Neural progenitor cell (in vitro differentiated cells): ENCODE measurements around the gene ADCY1. TPM values are rescaled to one million over a fixed set of nuclear protein-coding genes. Genes with fewer than 3 reads are reported as not detected.

ENCODE experiments used
- DNase-seq: peaks from one replicate; pipeline ENCODE4 v3.0.0-alpha.2; 2016; ENCODE audit warnings: low spot score
- H2AFZ ChIP-seq: fragments of 200-600 bp; sonication (generic); replicated peaks from 2 replicates; pipeline ENCODE4 v1.6.1; 2016; ENCODE audit warnings: antibody characterized with exemption
- H3F3A ChIP-seq: fragments of 200-600 bp; sonication (generic); 2 replicates; pipeline ENCODE4 v1.6.1; 2016; ENCODE audit warnings: antibody characterized with exemption, low read depth
- H3K27ac ChIP-seq: fragments of 200-600 bp; sonication (generic); 2 replicates; pipeline ENCODE4 v1.5.1; 2016; ENCODE audit warnings: mild to moderate bottlenecking
- H3K27me3 ChIP-seq: fragments of 200-600 bp; sonication (generic); 2 replicates; pipeline ENCODE4 v1.6.1; 2016; ENCODE audit warnings: mild to moderate bottlenecking, moderate library complexity
- H3K36me3 ChIP-seq: fragments of 200-600 bp; sonication (generic); 2 replicates; pipeline ENCODE4 v1.5.1; 2016
- H3K4me1 ChIP-seq: fragments of 200-600 bp; sonication (generic); 2 replicates; pipeline ENCODE4 v1.6.1; 2016; ENCODE audit warnings: mixed run types
- H3K4me2 ChIP-seq: fragments of 200-600 bp; sonication (generic); 2 replicates; pipeline ENCODE4 v1.6.1; 2016
- H3K4me3 ChIP-seq: fragments of 200-600 bp; sonication (generic); 2 replicates; pipeline ENCODE4 v1.5.1; 2016
- H3K79me2 ChIP-seq: fragments of 200-600 bp; sonication (generic); 2 replicates; pipeline ENCODE4 v1.6.1; 2016; ENCODE audit warnings: low read depth
- H3K9ac ChIP-seq: fragments of 200-600 bp; sonication (generic); 2 replicates; pipeline ENCODE4 v1.6.1; 2016
- H3K9me3 ChIP-seq: fragments of 200-600 bp; sonication (generic); 2 replicates; pipeline ENCODE4 v1.5.1; 2016; ENCODE audit warnings: low read depth
- H4K20me1 ChIP-seq: fragments of 200-600 bp; sonication (generic); 2 replicates; pipeline ENCODE4 v1.6.1; 2016; ENCODE audit warnings: low read depth
- H3K27ac Mint-ChIP-seq: 3 replicates; pipeline ENCODE4 v1.8.0; 2021; ENCODE audit warnings: mixed read lengths
- H3K27me3 Mint-ChIP-seq: 2 replicates; pipeline ENCODE4 v1.8.0; 2022; ENCODE audit warnings: low read depth, mild to moderate bottlenecking, inconsistent platforms, moderate library complexity, mixed read lengths; ENCODE audit not compliant: insufficient read depth
- H3K36me3 Mint-ChIP-seq: 3 replicates; pipeline ENCODE4 v1.8.0; 2021; ENCODE audit warnings: mixed read lengths
- H3K4me1 Mint-ChIP-seq: 3 replicates; pipeline ENCODE4 v1.8.0; 2021; ENCODE audit warnings: mixed read lengths
- H3K4me3 Mint-ChIP-seq: 3 replicates; pipeline ENCODE4 v1.8.0; 2021; ENCODE audit warnings: mild to moderate bottlenecking, moderate library complexity, mixed read lengths
- H3K9me3 Mint-ChIP-seq: 3 replicates; pipeline ENCODE4 v1.8.0; 2020; ENCODE audit warnings: mixed read lengths
- EZH2 ChIP-seq: fragments of 200-600 bp; sonication (generic); IDR thresholded peaks from 2 replicates; pipeline ENCODE4 v1.6.1; 2017; ENCODE audit warnings: antibody characterized with exemption, mild to moderate bottlenecking, moderate library complexity
- EZH2phosphoT487 ChIP-seq: fragments of 200-600 bp; sonication (generic); IDR thresholded peaks from 2 replicates; pipeline ENCODE4 v1.6.1; 2017; ENCODE audit warnings: antibody characterized with exemption
- total RNA-seq: library from RNA; depleted of rRNA; stranded (reverse); fragments of >200 nt; gene quantifications from 2 replicates; pipeline ENCODE4 v1.2.3, GENCODE V29; 2015; ENCODE audit warnings: low replicate concordance
- TF ChIP-seq, protein P1 (sequence below): fragments of 200-600 bp; sonication (generic); IDR thresholded peaks from 2 replicates; pipeline ENCODE4 v1.5.1; 2017; ENCODE audit warnings: antibody characterized with exemption, mild to moderate bottlenecking

The ADCY1 gene
- total RNA-seq, 1 donor from 2014 or later, result 7.4 TPM

DNA sequence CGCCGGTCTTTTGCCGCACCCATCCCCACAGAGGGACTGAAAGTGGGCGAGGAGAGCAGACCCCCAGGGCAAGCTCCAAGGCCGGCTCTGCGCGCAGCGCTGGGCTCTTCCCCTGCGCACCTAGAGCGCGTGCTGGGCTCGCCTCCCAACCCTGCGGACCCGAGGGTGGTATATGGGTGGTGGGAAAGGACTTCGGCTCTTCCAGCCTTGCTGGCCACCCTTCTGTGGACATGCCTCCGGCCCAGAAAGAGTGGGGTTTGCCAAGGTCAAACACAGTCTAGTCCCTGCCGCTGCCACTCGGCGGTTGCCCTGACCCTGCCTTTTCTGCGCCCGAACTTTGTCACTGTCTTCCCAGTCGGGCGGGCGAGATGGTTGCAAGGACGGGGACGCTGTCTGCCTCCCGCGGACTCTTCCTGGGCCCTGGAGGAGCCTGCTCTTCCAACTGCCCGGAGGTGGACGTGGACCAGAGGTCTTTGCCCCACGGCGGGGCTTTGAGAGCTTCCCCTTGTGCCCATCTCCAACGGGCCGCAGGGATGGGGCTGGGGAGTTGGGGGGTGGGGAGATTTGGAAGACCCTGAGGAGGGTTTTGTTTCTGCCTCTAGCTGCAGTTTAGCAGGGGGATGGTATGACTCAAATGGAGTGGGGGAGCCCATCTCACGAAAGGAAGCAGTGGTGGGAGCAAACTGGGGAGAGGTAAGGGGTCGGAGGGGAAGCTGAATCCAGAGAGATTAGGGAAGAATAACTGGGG, 1.5 kb downstream of the ADCY1 start:
- no peak for DNase-seq
- Histone ChIP-seq H3K27ac (no peak overlapping the region), H3K27me3 (peaks cover 57% of the 10 kb centered on the region), H3K9ac (no peak overlapping the region), H3K36me3 (no peaks in the 10 kb centered on the region), H3K4me2 (peak overlapping the region; percentile 98), H2AFZ (no peak overlapping the region), H3K79me2 (no peaks in the 10 kb centered on the region), H3K9me3 (no peaks in the 10 kb centered on the region), H4K20me1 (peaks cover 22% of the 10 kb centered on the region), H3F3A (peaks cover 22% of the 10 kb centered on the region), H3K4me3 (peak overlapping the region; percentile 90), H3K4me1 (peaks cover 15% of the 10 kb centered on the region)
- Mint-ChIP-seq H3K27me3 (peaks cover 33% of the 10 kb centered on the region), H3K4me1 (peaks cover 19% of the 10 kb centered on the region), H3K9me3 (peaks cover 4% of the 10 kb centered on the region), H3K36me3 (no peaks in the 10 kb centered on the region), H3K27ac (no peak overlapping the region), H3K4me3 (peak overlapping the region; percentile 89)
- TF ChIP-seq EZH2phosphoT487 (peak; percentile 74), EZH2 (peak; percentile 89)
- TF ChIP-seq, protein P1, sequence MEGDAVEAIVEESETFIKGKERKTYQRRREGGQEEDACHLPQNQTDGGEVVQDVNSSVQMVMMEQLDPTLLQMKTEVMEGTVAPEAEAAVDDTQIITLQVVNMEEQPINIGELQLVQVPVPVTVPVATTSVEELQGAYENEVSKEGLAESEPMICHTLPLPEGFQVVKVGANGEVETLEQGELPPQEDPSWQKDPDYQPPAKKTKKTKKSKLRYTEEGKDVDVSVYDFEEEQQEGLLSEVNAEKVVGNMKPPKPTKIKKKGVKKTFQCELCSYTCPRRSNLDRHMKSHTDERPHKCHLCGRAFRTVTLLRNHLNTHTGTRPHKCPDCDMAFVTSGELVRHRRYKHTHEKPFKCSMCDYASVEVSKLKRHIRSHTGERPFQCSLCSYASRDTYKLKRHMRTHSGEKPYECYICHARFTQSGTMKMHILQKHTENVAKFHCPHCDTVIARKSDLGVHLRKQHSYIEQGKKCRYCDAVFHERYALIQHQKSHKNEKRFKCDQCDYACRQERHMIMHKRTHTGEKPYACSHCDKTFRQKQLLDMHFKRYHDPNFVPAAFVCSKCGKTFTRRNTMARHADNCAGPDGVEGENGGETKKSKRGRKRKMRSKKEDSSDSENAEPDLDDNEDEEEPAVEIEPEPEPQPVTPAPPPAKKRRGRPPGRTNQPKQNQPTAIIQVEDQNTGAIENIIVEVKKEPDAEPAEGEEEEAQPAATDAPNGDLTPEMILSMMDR, result no peak

DNA sequence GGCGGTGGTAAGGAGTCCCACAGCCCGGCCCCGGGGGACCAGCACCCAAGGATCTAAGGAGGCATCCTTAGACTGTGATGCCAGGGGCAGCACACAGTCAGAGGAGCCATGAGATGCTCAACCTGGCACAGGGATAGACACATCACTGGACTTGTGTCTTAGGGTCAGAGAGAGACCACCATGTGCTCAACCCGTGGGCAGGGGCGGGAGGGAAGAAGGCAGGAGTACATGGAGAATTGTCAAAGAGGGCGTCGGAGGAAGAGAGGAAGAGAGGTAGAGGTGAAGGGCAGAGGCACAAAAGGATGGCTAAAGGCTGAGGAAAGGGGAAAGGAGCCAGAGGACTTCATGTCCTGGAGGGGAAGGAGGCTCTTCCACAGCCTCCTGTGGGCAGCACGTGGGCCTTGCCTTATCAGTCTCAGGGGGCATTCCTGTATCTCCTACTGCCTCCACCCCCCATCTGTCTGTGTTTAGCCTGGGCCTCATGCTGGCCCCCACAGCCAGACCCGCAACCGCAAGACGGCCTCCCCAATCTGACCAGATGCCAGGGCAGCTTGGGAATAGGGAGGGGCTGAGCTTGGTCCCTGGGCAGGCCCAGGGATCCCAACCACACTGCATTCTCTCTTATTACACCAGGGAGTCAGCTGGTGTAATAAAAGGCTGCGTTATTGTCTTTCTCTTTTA, 2.2 kb downstream of the ADCY1 start:
- Mint-ChIP-seq H3K9me3 (peaks cover 4% of the 10 kb centered on the region), H3K4me1 (peaks cover 22% of the 10 kb centered on the region), H3K4me3 (peak overlapping the region; percentile 89), H3K27ac (no peak overlapping the region), H3K27me3 (peaks cover 33% of the 10 kb centered on the region), H3K36me3 (no peaks in the 10 kb centered on the region)
- H3K4me1 ChIP-seq, result peaks cover 15% of the 10 kb centered on the region
- H3K27me3 ChIP-seq, result peaks cover 57% of the 10 kb centered on the region
- no peak for DNase-seq
- no peak overlapping the region for H3K4me2 ChIP-seq
- no peaks in the 10 kb centered on the region for H3K9me3 ChIP-seq
- no peak overlapping the region for H3K27ac ChIP-seq
- no peak overlapping the region for H3K9ac ChIP-seq
- TF ChIP-seq EZH2, result no peak
- no peak for TF ChIP-seq EZH2phosphoT487
- TF ChIP-seq, protein P1, result no peak
- H3K36me3 ChIP-seq, result no peaks in the 10 kb centered on the region
- H3K4me3 ChIP-seq, result no peak overlapping the region
- peaks cover 22% of the 10 kb centered on the region for H3F3A ChIP-seq
- H4K20me1 ChIP-seq, result peaks cover 22% of the 10 kb centered on the region
- H2AFZ ChIP-seq, result no peak overlapping the region
- H3K79me2 ChIP-seq, result no peaks in the 10 kb centered on the region

DNA sequence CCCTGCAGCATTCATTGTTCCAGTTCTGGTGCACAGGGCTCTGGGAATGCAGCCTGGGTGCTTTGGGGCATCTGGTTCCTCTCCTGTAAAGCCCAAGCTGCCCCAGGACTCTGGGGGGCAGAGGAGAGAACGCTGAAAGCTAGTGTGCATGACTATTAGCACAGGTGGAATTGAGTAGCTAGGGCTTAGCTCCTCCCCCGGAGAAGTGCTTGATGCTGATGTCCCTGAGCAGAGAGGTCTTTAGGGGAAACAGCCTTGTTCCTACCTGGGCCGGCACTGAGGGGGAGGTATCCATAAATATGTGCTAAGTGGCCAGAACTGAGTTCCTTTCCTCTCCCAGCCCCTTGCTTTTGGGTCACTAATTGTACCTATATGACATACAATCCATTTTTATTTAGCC, 3.9 kb downstream of the ADCY1 start:
- Histone ChIP-seq H3K4me3 (no peak overlapping the region), H3K36me3 (no peaks in the 10 kb centered on the region), H3K27ac (no peak overlapping the region), H2AFZ (no peak overlapping the region), H3K27me3 (peaks cover 43% of the 10 kb centered on the region), H3K9ac (no peak overlapping the region), H3F3A (peaks cover 20% of the 10 kb centered on the region), H3K9me3 (no peaks in the 10 kb centered on the region), H4K20me1 (peaks cover 22% of the 10 kb centered on the region), H3K79me2 (no peaks in the 10 kb centered on the region), H3K4me1 (peaks cover 29% of the 10 kb centered on the region), H3K4me2 (no peak overlapping the region)
- no peaks in the 10 kb centered on the region for H3K9me3 Mint-ChIP-seq
- TF ChIP-seq, protein P1, result no peak
- TF ChIP-seq EZH2phosphoT487, result no peak
- no peak for TF ChIP-seq EZH2
- H3K27me3 Mint-ChIP-seq, result peaks cover 27% of the 10 kb centered on the region
- no peak for DNase-seq
- H3K27ac Mint-ChIP-seq, result no peak overlapping the region
- H3K4me1 Mint-ChIP-seq, result peaks cover 36% of the 10 kb centered on the region
- no peaks in the 10 kb centered on the region for H3K36me3 Mint-ChIP-seq
- H3K4me3 Mint-ChIP-seq, result no peak overlapping the region
